GM12872 (cell line): ENCODE results near the gene CLIC2.

Source experiments
- TF ChIP-seq, protein P1 (sequence below): IDR thresholded peaks from 3 replicates; pipeline ENCODE4 v1.5.1; 2011; ENCODE audit warnings: low read depth, mild to moderate bottlenecking, low read length, moderate library complexity; ENCODE audit not compliant: insufficient read depth

CLIC2 gene

DNA sequence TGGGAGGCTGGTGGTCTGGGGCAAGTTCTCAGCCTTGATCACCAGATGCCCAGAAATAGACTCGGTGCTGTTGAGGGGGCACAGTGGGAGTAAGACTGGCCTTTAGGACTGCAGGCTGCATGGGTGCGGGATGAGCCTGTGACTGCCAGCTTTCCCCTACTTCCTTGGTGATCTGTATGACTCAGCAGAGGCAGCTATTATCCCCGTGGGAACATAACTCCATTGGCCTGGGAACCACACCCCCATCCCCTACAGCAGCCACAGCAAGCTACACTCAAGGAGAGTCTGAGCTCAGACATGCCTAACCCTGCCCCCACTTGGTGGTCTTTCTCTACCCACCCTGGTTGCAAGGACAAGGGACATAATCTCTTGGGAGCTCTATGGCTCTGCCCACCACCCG, 20.6 kb downstream of the CLIC2 start:
- TF ChIP-seq, protein P1, sequence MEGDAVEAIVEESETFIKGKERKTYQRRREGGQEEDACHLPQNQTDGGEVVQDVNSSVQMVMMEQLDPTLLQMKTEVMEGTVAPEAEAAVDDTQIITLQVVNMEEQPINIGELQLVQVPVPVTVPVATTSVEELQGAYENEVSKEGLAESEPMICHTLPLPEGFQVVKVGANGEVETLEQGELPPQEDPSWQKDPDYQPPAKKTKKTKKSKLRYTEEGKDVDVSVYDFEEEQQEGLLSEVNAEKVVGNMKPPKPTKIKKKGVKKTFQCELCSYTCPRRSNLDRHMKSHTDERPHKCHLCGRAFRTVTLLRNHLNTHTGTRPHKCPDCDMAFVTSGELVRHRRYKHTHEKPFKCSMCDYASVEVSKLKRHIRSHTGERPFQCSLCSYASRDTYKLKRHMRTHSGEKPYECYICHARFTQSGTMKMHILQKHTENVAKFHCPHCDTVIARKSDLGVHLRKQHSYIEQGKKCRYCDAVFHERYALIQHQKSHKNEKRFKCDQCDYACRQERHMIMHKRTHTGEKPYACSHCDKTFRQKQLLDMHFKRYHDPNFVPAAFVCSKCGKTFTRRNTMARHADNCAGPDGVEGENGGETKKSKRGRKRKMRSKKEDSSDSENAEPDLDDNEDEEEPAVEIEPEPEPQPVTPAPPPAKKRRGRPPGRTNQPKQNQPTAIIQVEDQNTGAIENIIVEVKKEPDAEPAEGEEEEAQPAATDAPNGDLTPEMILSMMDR, result no peak

DNA sequence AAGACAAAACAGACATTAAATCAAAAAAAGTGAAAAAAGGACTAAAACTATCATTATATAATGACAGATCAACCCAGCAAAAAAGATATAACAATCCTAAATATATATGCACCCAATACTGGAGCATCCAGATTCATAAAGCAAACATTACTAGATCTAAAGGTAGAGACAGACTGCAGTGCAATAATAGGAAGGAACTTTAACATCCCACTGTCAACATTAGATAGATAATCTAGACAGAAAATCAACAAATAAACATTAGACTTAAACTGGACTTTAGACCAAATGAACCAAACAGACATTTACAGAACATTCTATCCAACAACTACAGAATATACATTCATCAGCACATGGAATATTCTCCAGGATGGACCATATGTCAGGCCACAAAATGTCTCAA, 40.6 kb downstream of the CLIC2 start:
- TF ChIP-seq, protein P1, result no peak

DNA sequence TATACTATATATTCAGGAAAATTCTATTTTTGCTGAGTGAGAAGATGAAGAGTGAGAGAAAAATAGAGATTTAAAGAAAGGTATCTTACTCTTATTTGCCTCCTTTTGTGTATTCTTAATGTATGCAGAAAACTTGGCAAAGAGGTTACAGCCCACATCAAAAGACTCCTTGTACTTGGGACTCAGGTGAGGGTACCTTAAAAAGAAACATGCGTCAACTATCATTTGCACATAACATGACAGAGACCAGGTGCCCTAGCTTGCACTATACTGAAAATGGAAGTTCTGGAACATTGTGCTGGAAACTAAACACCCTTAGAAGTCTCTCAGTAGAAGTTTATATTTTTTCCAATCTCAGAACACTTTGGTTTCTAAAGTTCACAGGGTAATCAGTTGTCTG, 54.5 kb downstream of the CLIC2 start:
- TF ChIP-seq, protein P1, result no peak

DNA sequence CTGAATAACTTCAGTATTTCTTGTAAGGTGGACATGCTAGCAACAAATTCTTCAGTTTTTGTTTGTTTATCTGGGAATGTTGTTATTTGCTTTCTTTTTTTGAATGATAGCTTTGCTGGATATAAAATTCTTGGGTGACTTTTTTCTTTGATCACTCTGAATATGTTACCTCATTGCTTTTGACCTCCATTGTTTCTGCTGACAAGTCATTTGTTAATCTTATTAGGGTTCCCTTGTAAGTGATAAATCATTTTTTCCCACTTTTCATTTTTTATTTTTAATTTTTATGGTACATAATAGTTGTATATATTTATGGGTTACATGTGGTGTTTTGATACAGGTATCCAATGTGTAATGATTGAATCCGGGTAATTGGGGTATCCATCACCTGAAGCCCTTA, 63.4 kb downstream of the CLIC2 start:
- TF ChIP-seq, protein P1, result no peak

DNA sequence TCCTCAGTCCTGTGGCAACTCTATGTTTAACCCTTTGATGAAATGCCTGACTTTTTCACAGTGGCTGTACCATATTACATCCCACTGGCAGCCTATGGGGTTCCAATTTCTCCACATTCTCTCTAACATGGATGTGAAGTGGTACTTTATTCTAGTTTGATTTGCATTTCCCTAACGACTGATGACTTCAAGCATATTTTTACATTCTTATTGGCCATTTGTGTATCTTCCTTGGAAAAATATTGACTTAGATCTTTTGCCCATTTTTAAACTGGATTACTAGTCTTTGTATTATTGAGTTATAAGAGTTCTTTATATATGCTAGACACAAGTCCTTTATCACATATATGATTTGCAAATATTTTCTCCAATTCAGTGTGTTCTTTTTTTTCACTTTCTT, 68.0 kb downstream of the CLIC2 start:
- TF ChIP-seq, protein P1, result no peak

DNA sequence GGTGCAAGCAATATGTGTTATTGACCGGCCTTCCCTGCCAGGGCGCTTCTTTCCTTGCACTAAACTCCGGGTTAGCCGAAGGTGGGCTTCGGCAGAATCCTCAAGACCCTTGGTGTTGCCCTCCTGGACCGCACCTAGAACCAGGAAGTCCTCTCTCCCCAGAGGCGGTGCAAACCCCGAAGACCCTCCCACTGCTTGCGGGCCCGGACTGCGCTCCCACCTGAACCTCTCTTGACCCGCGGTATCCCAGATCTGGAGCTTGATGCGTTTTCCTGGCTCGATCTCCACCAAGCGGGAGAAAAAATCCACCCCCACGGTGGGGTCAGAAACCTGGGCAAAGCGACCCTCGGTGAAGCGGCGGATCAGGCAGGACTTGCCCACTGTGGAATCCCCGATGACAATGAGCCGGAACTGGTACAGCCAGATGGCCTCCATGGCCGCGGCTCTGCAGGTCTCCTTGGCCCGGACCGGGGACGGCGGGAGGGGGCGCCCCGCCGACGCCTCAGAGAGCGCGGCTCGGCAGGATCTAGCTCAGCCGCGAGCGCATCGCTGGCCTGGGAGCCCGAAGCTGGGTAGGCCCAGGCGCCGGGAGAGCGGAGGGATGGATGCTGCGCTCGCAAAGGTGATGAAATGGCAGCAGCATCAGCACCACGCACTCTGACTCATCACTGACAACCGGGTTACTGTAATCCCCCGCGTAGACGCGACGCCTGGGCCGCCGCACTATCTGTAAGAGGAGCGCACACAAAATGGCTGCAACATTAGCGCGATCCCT, 70.4 kb downstream of the CLIC2 start, which contains the start of gene RAB39B:
TSS of gene RAB39B (minus strand) at position 638 of the 775 bp plus-strand sequence. CDS start at position 435, 203 bp downstream.
- TF ChIP-seq, protein P1, result no peak

DNA sequence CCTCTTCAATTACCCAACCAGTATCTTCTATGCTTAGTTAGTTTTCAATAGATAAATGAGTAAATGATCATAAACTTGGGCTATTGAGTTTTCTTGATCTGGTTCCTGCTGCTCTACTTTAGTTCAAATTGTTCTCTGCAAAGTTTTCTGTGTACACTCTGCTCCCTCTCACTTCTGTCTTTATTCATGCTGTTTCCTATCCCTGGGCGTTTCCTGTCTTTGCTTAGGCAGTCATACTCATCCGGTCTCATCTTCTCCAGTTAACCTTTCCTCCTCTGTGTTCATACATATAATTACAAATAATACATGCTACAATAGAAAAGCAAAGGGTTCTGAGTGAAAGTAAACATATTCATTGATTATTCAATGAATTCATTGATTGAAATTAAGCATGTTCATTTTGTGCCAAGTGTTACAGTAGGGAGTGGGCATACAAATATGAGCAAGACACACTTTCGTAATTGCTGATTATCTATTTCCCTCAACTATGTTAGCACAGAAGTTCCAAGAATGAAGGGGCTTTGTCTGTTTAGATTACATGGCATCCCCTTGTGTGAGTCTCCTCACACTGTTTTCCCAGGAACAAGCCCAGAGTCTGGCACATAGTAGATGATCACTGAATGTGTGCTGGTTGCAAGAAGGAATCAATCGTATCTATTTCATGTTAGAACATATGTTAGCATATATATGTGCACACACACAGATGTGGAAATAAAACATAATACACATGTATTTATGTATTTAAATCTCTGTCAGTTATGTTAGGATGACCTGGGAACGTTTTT, 71.3 kb downstream of the CLIC2 start:
- TF ChIP-seq, protein P1, result no peak
